ENCODE measurements around the gene DOCK1.
A peak's percentile ranks its signal among the peaks of the same experiment; 100 is the strongest.

Gene DOCK1

GRCh38 chr10:127135844-127136577, 230.8 kb downstream of the DOCK1 start:
- DNase-seq (ENCODE audit: low read depth in 2 of 2): no peak
- TF ChIP-seq, protein P1, sequence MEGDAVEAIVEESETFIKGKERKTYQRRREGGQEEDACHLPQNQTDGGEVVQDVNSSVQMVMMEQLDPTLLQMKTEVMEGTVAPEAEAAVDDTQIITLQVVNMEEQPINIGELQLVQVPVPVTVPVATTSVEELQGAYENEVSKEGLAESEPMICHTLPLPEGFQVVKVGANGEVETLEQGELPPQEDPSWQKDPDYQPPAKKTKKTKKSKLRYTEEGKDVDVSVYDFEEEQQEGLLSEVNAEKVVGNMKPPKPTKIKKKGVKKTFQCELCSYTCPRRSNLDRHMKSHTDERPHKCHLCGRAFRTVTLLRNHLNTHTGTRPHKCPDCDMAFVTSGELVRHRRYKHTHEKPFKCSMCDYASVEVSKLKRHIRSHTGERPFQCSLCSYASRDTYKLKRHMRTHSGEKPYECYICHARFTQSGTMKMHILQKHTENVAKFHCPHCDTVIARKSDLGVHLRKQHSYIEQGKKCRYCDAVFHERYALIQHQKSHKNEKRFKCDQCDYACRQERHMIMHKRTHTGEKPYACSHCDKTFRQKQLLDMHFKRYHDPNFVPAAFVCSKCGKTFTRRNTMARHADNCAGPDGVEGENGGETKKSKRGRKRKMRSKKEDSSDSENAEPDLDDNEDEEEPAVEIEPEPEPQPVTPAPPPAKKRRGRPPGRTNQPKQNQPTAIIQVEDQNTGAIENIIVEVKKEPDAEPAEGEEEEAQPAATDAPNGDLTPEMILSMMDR (IDR thresholded peaks at IDR 0.05; ENCODE audit: low read depth, low read length): no peak
- no peak overlapping the region for H3K4me3 ChIP-seq (replicated peaks in 1 of 2; ENCODE audit: low read depth in 2 of 2, low read length in 2 of 2)

DNA sequence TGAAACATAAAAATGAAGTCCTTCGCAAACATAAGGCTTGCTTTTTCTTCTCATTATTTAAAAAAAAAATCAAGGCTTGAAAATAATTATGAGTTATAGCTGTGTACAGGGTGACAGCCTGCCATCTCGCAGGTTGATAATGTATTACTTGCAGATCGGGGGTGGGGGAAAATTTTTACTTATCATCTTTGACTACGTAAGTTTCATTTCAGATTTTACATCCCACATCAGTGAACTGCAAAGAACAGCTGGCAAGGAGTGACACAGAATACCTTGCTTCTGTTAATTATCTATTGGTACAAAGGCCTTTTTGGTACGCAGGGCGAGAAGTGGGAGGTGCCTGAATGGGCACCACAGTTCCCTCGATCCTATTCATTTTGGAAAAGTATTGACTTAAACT, 232.2 kb downstream of the DOCK1 start:
- no peak overlapping the region for H3K4me3 ChIP-seq (replicated peaks in 1 of 2; ENCODE audit: low read depth in 2 of 2, low read length in 2 of 2)
- TF ChIP-seq, protein P1 (IDR thresholded peaks at IDR 0.05; ENCODE audit: low read depth, low read length): no peak
- DNase-seq (ENCODE audit: low read depth in 2 of 2): no peak

GRCh38 chr10:127142136-127142535, 236.9 kb downstream of the DOCK1 start:
- H3K4me3 ChIP-seq (replicated peaks in 1 of 2; ENCODE audit: low read depth in 2 of 2, low read length in 2 of 2): no peak overlapping the region
- no peak for DNase-seq (ENCODE audit: low read depth in 2 of 2)
- TF ChIP-seq, protein P1 (IDR thresholded peaks at IDR 0.05; ENCODE audit: low read depth, low read length): no peak

DNA sequence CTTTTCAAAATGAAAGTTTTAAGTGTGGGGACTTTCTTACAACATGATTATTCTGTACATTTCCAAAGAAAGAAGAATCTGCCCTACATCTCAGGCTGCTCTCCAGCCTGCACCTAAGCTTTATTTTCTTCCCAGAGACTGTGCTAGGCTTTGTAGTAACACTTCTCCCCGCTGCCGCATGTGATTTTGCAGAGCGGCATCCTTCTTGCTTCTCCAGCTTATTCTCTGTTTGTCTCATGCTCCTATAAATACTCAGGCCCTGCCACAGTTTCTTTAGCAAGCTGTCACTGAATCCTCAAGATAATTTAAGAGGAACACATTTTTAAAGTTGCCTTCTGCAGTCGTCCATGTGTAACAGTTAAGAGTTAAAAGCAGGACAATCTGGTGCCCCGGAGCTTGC, 237.6 kb downstream of the DOCK1 start:
- no peak for DNase-seq (ENCODE audit: low read depth in 2 of 2)
- TF ChIP-seq, protein P1 (IDR thresholded peaks at IDR 0.05; ENCODE audit: low read depth, low read length): no peak
- H3K4me3 ChIP-seq (replicated peaks in 1 of 2; ENCODE audit: low read depth in 2 of 2, low read length in 2 of 2): no peak overlapping the region

DNA sequence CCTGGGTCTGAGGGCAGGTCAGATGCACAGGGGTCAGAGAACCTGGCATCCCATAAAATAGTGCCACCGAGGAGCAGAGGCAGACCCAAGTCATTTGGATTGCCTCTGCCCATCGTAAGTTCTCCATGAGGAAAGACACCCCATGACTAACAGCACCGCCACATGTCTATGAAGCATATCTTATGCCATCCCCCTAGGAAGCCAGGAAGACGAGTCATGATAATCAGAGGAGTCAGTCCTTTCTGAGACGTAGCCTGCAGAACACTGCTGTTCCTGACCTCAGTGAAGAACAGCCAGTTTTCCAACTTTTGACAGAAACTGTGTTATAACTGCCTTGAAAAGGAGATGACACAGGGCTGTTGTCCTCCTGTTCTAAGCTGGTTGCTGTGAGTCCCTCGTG, 239.9 kb downstream of the DOCK1 start:
- peak in 1 of 2 donors; percentile 72 for DNase-seq (ENCODE audit: low read depth in 2 of 2)
- TF ChIP-seq, protein P1 (IDR thresholded peaks at IDR 0.05; ENCODE audit: low read depth, low read length): no peak
- no peak overlapping the region for H3K4me3 ChIP-seq (replicated peaks in 1 of 2; ENCODE audit: low read depth in 2 of 2, low read length in 2 of 2)

GRCh38 chr10:127146661-127147060, 241.4 kb downstream of the DOCK1 start:
- H3K4me3 ChIP-seq (replicated peaks in 1 of 2; ENCODE audit: low read depth in 2 of 2, low read length in 2 of 2): no peak overlapping the region
- TF ChIP-seq, protein P1 (IDR thresholded peaks at IDR 0.05; ENCODE audit: low read depth, low read length): no peak
- DNase-seq (ENCODE audit: low read depth in 2 of 2): no peak
